Bone marrow (tissue), 2 donors: ENCODE data around the gene MPND.

Source experiments
- DNase-seq, 2 donors: peaks; one replicate each; lab custom pipeline; 2025; lab: John Stamatoyannopoulos, UW

MPND gene

GRCh38 chr19:4366666-4367335, 23.4 kb downstream of the MPND start:
- DNase-seq: no peak

- no peak for DNase-seq
These were observed 24.0 kb downstream of the MPND start for GRCh38 chr19:4367336-4367723.

- no peak for DNase-seq
These were observed 24.4 kb downstream of the MPND start for GRCh38 chr19:4367781-4368127.

- DNase-seq: no peak
These were observed 24.9 kb downstream of the MPND start for GRCh38 chr19:4368128-4368820.

- peak in 1 of 2 donors; percentile 17 for DNase-seq
These were observed 25.9 kb downstream of the MPND start for GRCh38 chr19:4369109-4369887.

GRCh38 chr19:4369888-4370260, 26.5 kb downstream of the MPND start:
- DNase-seq: peak; percentile 32 to 57

- DNase-seq: no peak
These were observed 27.2 kb downstream of the MPND start for GRCh38 chr19:4370418-4371041.

GRCh38 chr19:4371247-4372164, 28.1 kb downstream of the MPND start:
- no peak for DNase-seq

GRCh38 chr19:4372165-4373012, 29.0 kb downstream of the MPND start:
- no peak for DNase-seq

- no peak for DNase-seq
These were observed 29.6 kb downstream of the MPND start for GRCh38 chr19:4373013-4373367.

GRCh38 chr19:4373601-4374497, 30.5 kb downstream of the MPND start:
- peak in 1 of 2 donors; percentile 63 for DNase-seq

- DNase-seq: peak in 1 of 2 donors; percentile 63
These were observed 31.3 kb downstream of the MPND start for GRCh38 chr19:4374498-4375163.

GRCh38 chr19:4375164-4376027, 32.0 kb downstream of the MPND start:
- DNase-seq: no peak

- no peak for DNase-seq
These were observed 32.8 kb downstream of the MPND start for GRCh38 chr19:4376028-4376670.

GRCh38 chr19:4376671-4376990, 33.3 kb downstream of the MPND start:
- DNase-seq: no peak

- no peak for DNase-seq
These were observed 33.8 kb downstream of the MPND start for GRCh38 chr19:4376991-4377781.

GRCh38 chr19:4378886-4379285, 35.5 kb downstream of the MPND start:
- no peak for DNase-seq
